GM12878 (cell line): ENCODE results near the gene MRPL42. TPM values are rescaled to one million over a fixed set of nuclear protein-coding genes. Genes with fewer than 3 reads are reported as not detected.

Source experiments
- BCL11A ChIP-seq: IDR thresholded peaks from 2 replicates; pipeline ENCODE4 v1.6.1; 2011; ENCODE audit warnings: low read depth, low read length
- CHD2 ChIP-seq: IDR thresholded peaks from 2 replicates; pipeline ENCODE4 v1.6.1; 2011; ENCODE audit warnings: low read depth, low read length, improper control_type of control experiment, borderline replicate concordance
- CREM ChIP-seq: IDR thresholded peaks from 2 replicates; pipeline ENCODE4 v1.6.1; 2014; ENCODE audit warnings: antibody characterized with exemption, low read depth
- DPF2 ChIP-seq: fragments of 450-650 bp; IDR thresholded peaks from 2 replicates; pipeline ENCODE4 v1.6.1; 2017; ENCODE audit warnings: mild to moderate bottlenecking
- E2F4 ChIP-seq: IDR thresholded peaks from 2 replicates; pipeline ENCODE4 v1.6.1; 2012; ENCODE audit warnings: low read depth, low read length, improper control_type of control experiment
- E4F1 ChIP-seq: fragments of 450-650 bp; IDR thresholded peaks from 2 replicates; pipeline ENCODE4 v1.6.1; 2018; ENCODE audit warnings: borderline replicate concordance, mild to moderate bottlenecking; ENCODE audit not compliant: partially characterized antibody
- GABPA ChIP-seq: IDR thresholded peaks from 2 replicates; pipeline ENCODE4 v1.6.1; 2014; ENCODE audit warnings: antibody characterized with exemption, low read depth, mild to moderate bottlenecking, inconsistent platforms
- GATAD2B ChIP-seq: fragments of 450-650 bp; conservative IDR thresholded peaks from 2 replicates; pipeline ENCODE4 v1.6.1; 2017; ENCODE audit warnings: low read depth, mild to moderate bottlenecking, moderate library complexity
- HSF1 ChIP-seq: fragments of 150-350 bp; IDR thresholded peaks from 2 replicates; pipeline ENCODE4 v1.6.1; 2014; ENCODE audit warnings: mild to moderate bottlenecking, low read depth, low read length
- LARP7 ChIP-seq: fragments of 450-650 bp; IDR thresholded peaks from 2 replicates; pipeline ENCODE4 v1.6.1; 2017; ENCODE audit warnings: mild to moderate bottlenecking
- MEF2B ChIP-seq: fragments of 450-650 bp; IDR thresholded peaks from 2 replicates; pipeline ENCODE4 v1.6.1; 2018; ENCODE audit warnings: mild to moderate bottlenecking, moderate library complexity; ENCODE audit not compliant: partially characterized antibody, poor library complexity, severe bottlenecking
- MXI1 ChIP-seq: fragments of 150-350 bp; IDR thresholded peaks from 2 replicates; pipeline ENCODE4 v1.6.1; 2011; ENCODE audit warnings: low read depth, mild to moderate bottlenecking, inconsistent platforms, low read length, improper control_type of control experiment
- NRF1 ChIP-seq: conservative IDR thresholded peaks from 2 replicates; pipeline ENCODE4 v1.6.1; 2011; ENCODE audit warnings: mild to moderate bottlenecking, low read depth, low read length, improper control_type of control experiment
- POU2F2 ChIP-seq: IDR thresholded peaks from 3 replicates; pipeline ENCODE4 v1.6.1; 2011; ENCODE audit warnings: low read depth, mild to moderate bottlenecking, low read length, borderline replicate concordance
- RCOR1 ChIP-seq: conservative IDR thresholded peaks from 2 replicates; pipeline ENCODE4 v1.6.1; 2012; ENCODE audit warnings: low read depth, low read length, improper control_type of control experiment
- RUNX3 ChIP-seq: IDR thresholded peaks from 2 replicates; pipeline ENCODE4 v1.6.1; 2012; ENCODE audit warnings: low read length, inconsistent platforms
- SIX5 ChIP-seq: IDR thresholded peaks from 2 replicates; pipeline ENCODE4 v1.6.1; 2011; ENCODE audit warnings: mild to moderate bottlenecking, low read depth, low read length, moderate library complexity; ENCODE audit not compliant: severe bottlenecking
- SMARCA5 ChIP-seq: fragments of 450-650 bp; IDR thresholded peaks from 2 replicates; pipeline ENCODE4 v1.6.1; 2017; ENCODE audit warnings: mild to moderate bottlenecking
- SRF ChIP-seq, 2 experiments: IDR thresholded peaks; 2 replicates each; pipeline ENCODE4 v1.6.1; 2011; ENCODE audit warnings: low read depth in 2 of 2, low read length in 2 of 2, mild to moderate bottlenecking in 1 of 2, moderate library complexity in 1 of 2
- TCF12 ChIP-seq: IDR thresholded peaks from 2 replicates; pipeline ENCODE4 v1.6.1; 2011; ENCODE audit warnings: low read depth, mild to moderate bottlenecking, low read length
- ZNF687 ChIP-seq: fragments of 450-650 bp; IDR thresholded peaks from 2 replicates; pipeline ENCODE4 v1.6.1; 2017; ENCODE audit warnings: mild to moderate bottlenecking, moderate library complexity
- polyA plus RNA-seq, 11 experiments: library from polyadenylated mRNA; depleted of rRNA in 4 of 11; unstranded in 6 of 11; stranded (reverse) in 5 of 11; fragments of >200 nt; fragmentation: Nextera tagmentation in 4 of 11; fragmentation: Illumina TruSeq in 1 of 11; extraction: Ambion mirVana in 4 of 11; extraction: Trizol in 1 of 11; gene quantifications; 1 replicate in 1 of 11; 2 replicates in 10 of 11; pipeline versions ENCODE4 v1.2.1 to v1.2.3, GENCODE V29; 2011 to 2016; ENCODE audit warnings: inconsistent platforms in 2 of 11, missing spikeins in 2 of 11, low read depth in 1 of 11
- total RNA-seq, 4 experiments: library from RNA; depleted of rRNA in 3 of 4; stranded (reverse); fragments of >200 nt in 3 of 4; fragmentation: Illumina TruSeq in 1 of 4; extraction: Trizol in 1 of 4; gene quantifications; 2 replicates each; pipeline versions ENCODE4 v1.2.1 to v1.2.3, GENCODE V29; 2013 to 2021

The MRPL42 gene
- total and polyA plus RNA-seq, 10 of the 15 experiments (the other 5 are each of a cell fraction or from before 2014, with no cell fraction given): 65.1 to 427 (median 126) TPM

- TF ChIP-seq ZNF687: peak; percentile 72; the same call in 1 of the 2 replicates
- 0 out of 2 replicates have a peak, but pooled peaks have one; percentile 2 for TF ChIP-seq HSF1
- TF ChIP-seq DPF2: peak; percentile 71; the same call in 1 of the 2 replicates
- no peak for TF ChIP-seq TCF12
- TF ChIP-seq LARP7: peak; percentile 83
- 0 out of 2 replicates have a peak, but pooled peaks have one; percentile 19 for TF ChIP-seq RCOR1
- peak; percentile 51 for TF ChIP-seq E4F1
- peak; percentile 32 for TF ChIP-seq MEF2B
- TF ChIP-seq POU2F2: 0 out of 3 replicates have a peak, but pooled peaks have one; percentile 21
- TF ChIP-seq RUNX3: peak; percentile 70
- peak; percentile 89 for TF ChIP-seq CHD2
- TF ChIP-seq CREM: peak; percentile 68; the same call in 1 of the 2 replicates
- 0 out of 2 replicates have a peak, but pooled peaks have one; percentile 12 for TF ChIP-seq E2F4
- peak; percentile 81 for TF ChIP-seq SIX5
- 0 out of 2 replicates have a peak, but pooled peaks have one; percentile 34 for TF ChIP-seq GATAD2B
- TF ChIP-seq GABPA: peak; percentile 86
- TF ChIP-seq MXI1: peak; percentile 82
- TF ChIP-seq NRF1: peak; percentile 44
- no peak for TF ChIP-seq BCL11A
- peak; percentile 3; the same call in 1 of the 2 replicates for TF ChIP-seq SMARCA5
- peak in 1 of 2 experiments; percentile 56; a peak in 1 of 4 replicates for TF ChIP-seq SRF (IDR thresholded peaks at IDR 0.05; ENCODE audit: low read depth in 2 of 2, low read length in 2 of 2)
Observed at GRCh38 chr12:93441617-93442410, 25.5 kb upstream of the MRPL42 start, which contains the start of gene UBE2N (continued).
